Measurements from ENCODE around the gene ATG4A.
A peak's percentile ranks its signal among the peaks of the same experiment; 100 is the strongest.

ATG4A gene

GRCh38 chrX:108091264-108091877, at the start of gene ATG4A, which contains the start of gene PSMD10:
Gene ATG4A, plus strand, starts transcription at chrX:108091778. Its CDS starts 49 bp downstream, at chrX:108091827.
Gene PSMD10, minus strand, starts transcription at chrX:108091542. Its CDS starts 22 bp downstream, at chrX:108091520.
- Histone ChIP-seq H3K4me3 (ENCODE audit: low read depth, low read length) (peak within 1 kb of the TSS; percentile 94), H3K9me3 (ENCODE audit: control insufficient read depth, insufficient read depth, low read length) (no peaks in the 10 kb centered on the region), H3K4me1 (ENCODE audit: control insufficient read depth, insufficient read depth, low read length) (no peaks in the 10 kb centered on the region), H3K36me3 (ENCODE audit: control insufficient read depth, insufficient read depth, low read length) (peaks cover 26% of the 10 kb centered on the region), H3K27ac (ENCODE audit: low read depth, low read length) (peak within 1 kb of the TSS; percentile 85), H3K27me3 (ENCODE audit: control insufficient read depth, insufficient read depth, low read length) (0 out of 2 replicates have a peak, but pooled peaks cover 7% of the 10 kb centered on the region), H3K9ac (ENCODE audit: low read depth, low read length) (peak within 1 kb of the TSS; percentile 86)

GRCh38 chrX:108044554-108045256, 46.9 kb upstream of the ATG4A start, which contains the start of gene VSIG1:
Gene VSIG1, plus strand, starts transcription at chrX:108045065. Its CDS starts 66 bp downstream, at chrX:108045131.
- Histone ChIP-seq H3K36me3 (ENCODE audit: control insufficient read depth, insufficient read depth, low read length) (no peaks in the 10 kb centered on the region), H3K4me1 (ENCODE audit: control insufficient read depth, insufficient read depth, low read length) (no peaks in the 10 kb centered on the region), H3K4me3 (ENCODE audit: low read depth, low read length) (no peak within 1 kb of the TSS), H3K9me3 (ENCODE audit: control insufficient read depth, insufficient read depth, low read length) (no peaks in the 10 kb centered on the region), H3K27ac (ENCODE audit: low read depth, low read length) (no peak within 1 kb of the TSS), H3K9ac (ENCODE audit: low read depth, low read length) (no peak within 1 kb of the TSS), H3K27me3 (ENCODE audit: control insufficient read depth, insufficient read depth, low read length) (peaks cover 4% of the 10 kb centered on the region)

GRCh38 chrX:108049649-108050048, 41.9 kb upstream of the ATG4A start:
- Histone ChIP-seq H3K9ac (ENCODE audit: low read depth, low read length) (no peak overlapping the region), H3K4me1 (ENCODE audit: control insufficient read depth, insufficient read depth, low read length) (no peaks in the 10 kb centered on the region), H3K36me3 (ENCODE audit: control insufficient read depth, insufficient read depth, low read length) (no peaks in the 10 kb centered on the region), H3K4me3 (ENCODE audit: low read depth, low read length) (no peak overlapping the region), H3K9me3 (ENCODE audit: control insufficient read depth, insufficient read depth, low read length) (no peaks in the 10 kb centered on the region), H3K27ac (ENCODE audit: low read depth, low read length) (no peak overlapping the region), H3K27me3 (ENCODE audit: control insufficient read depth, insufficient read depth, low read length) (0 out of 2 replicates have a peak, but pooled peaks cover 3% of the 10 kb centered on the region)

- Histone ChIP-seq H3K27ac (ENCODE audit: low read depth, low read length) (no peak overlapping the region), H3K36me3 (ENCODE audit: control insufficient read depth, insufficient read depth, low read length) (no peaks in the 10 kb centered on the region), H3K9ac (ENCODE audit: low read depth, low read length) (no peak overlapping the region), H3K9me3 (ENCODE audit: control insufficient read depth, insufficient read depth, low read length) (no peaks in the 10 kb centered on the region), H3K4me1 (ENCODE audit: control insufficient read depth, insufficient read depth, low read length) (no peaks in the 10 kb centered on the region), H3K4me3 (ENCODE audit: low read depth, low read length) (no peak overlapping the region), H3K27me3 (ENCODE audit: control insufficient read depth, insufficient read depth, low read length) (peaks cover 3% of the 10 kb centered on the region; the same call in 1 of the 2 replicates)
Measured at GRCh38 chrX:108053218-108053617, 38.4 kb upstream of the ATG4A start.

- H3K9ac ChIP-seq (ENCODE audit: low read depth, low read length), result no peak overlapping the region
- H3K4me3 ChIP-seq (ENCODE audit: low read depth, low read length), result no peak overlapping the region
- no peaks in the 10 kb centered on the region for H3K36me3 ChIP-seq (ENCODE audit: control insufficient read depth, insufficient read depth, low read length)
- peaks cover 2% of the 10 kb centered on the region; the same call in 1 of the 2 replicates for H3K27me3 ChIP-seq (ENCODE audit: control insufficient read depth, insufficient read depth, low read length)
- no peaks in the 10 kb centered on the region for H3K9me3 ChIP-seq (ENCODE audit: control insufficient read depth, insufficient read depth, low read length)
- no peak overlapping the region for H3K27ac ChIP-seq (ENCODE audit: low read depth, low read length)
- no peaks in the 10 kb centered on the region for H3K4me1 ChIP-seq (ENCODE audit: control insufficient read depth, insufficient read depth, low read length)
Measured at GRCh38 chrX:108055546-108055945, 36.0 kb upstream of the ATG4A start.

GRCh38 chrX:108059801-108060200, 31.8 kb upstream of the ATG4A start:
- no peak overlapping the region for H3K4me3 ChIP-seq (ENCODE audit: low read depth, low read length)
- no peak overlapping the region for H3K27ac ChIP-seq (ENCODE audit: low read depth, low read length)
- no peaks in the 10 kb centered on the region for H3K4me1 ChIP-seq (ENCODE audit: control insufficient read depth, insufficient read depth, low read length)
- H3K27me3 ChIP-seq (ENCODE audit: control insufficient read depth, insufficient read depth, low read length), result peaks cover 10% of the 10 kb centered on the region
- no peak overlapping the region for H3K9ac ChIP-seq (ENCODE audit: low read depth, low read length)
- H3K9me3 ChIP-seq (ENCODE audit: control insufficient read depth, insufficient read depth, low read length), result no peaks in the 10 kb centered on the region
- no peaks in the 10 kb centered on the region for H3K36me3 ChIP-seq (ENCODE audit: control insufficient read depth, insufficient read depth, low read length)

- H3K27me3 ChIP-seq (ENCODE audit: control insufficient read depth, insufficient read depth, low read length), result peaks cover 10% of the 10 kb centered on the region
- no peaks in the 10 kb centered on the region for H3K9me3 ChIP-seq (ENCODE audit: control insufficient read depth, insufficient read depth, low read length)
- H3K27ac ChIP-seq (ENCODE audit: low read depth, low read length), result no peak overlapping the region
- H3K4me3 ChIP-seq (ENCODE audit: low read depth, low read length), result no peak overlapping the region
- H3K4me1 ChIP-seq (ENCODE audit: control insufficient read depth, insufficient read depth, low read length), result peaks cover 6% of the 10 kb centered on the region
- no peak overlapping the region for H3K9ac ChIP-seq (ENCODE audit: low read depth, low read length)
- no peaks in the 10 kb centered on the region for H3K36me3 ChIP-seq (ENCODE audit: control insufficient read depth, insufficient read depth, low read length)
Measured at GRCh38 chrX:108064001-108064400, 27.6 kb upstream of the ATG4A start.

GRCh38 chrX:108064613-108065012, 27.0 kb upstream of the ATG4A start:
- H3K27me3 ChIP-seq (ENCODE audit: control insufficient read depth, insufficient read depth, low read length), result peaks cover 10% of the 10 kb centered on the region
- no peak overlapping the region for H3K4me3 ChIP-seq (ENCODE audit: low read depth, low read length)
- H3K9ac ChIP-seq (ENCODE audit: low read depth, low read length), result no peak overlapping the region
- H3K27ac ChIP-seq (ENCODE audit: low read depth, low read length), result no peak overlapping the region
- H3K9me3 ChIP-seq (ENCODE audit: control insufficient read depth, insufficient read depth, low read length), result no peaks in the 10 kb centered on the region
- H3K4me1 ChIP-seq (ENCODE audit: control insufficient read depth, insufficient read depth, low read length), result peaks cover 6% of the 10 kb centered on the region
- no peaks in the 10 kb centered on the region for H3K36me3 ChIP-seq (ENCODE audit: control insufficient read depth, insufficient read depth, low read length)

GRCh38 chrX:108068121-108068520, 23.5 kb upstream of the ATG4A start:
- Histone ChIP-seq H3K9me3 (ENCODE audit: control insufficient read depth, insufficient read depth, low read length) (no peaks in the 10 kb centered on the region), H3K4me3 (ENCODE audit: low read depth, low read length) (no peak overlapping the region), H3K4me1 (ENCODE audit: control insufficient read depth, insufficient read depth, low read length) (peaks cover 6% of the 10 kb centered on the region), H3K27ac (ENCODE audit: low read depth, low read length) (no peak overlapping the region), H3K9ac (ENCODE audit: low read depth, low read length) (no peak overlapping the region), H3K27me3 (ENCODE audit: control insufficient read depth, insufficient read depth, low read length) (no peaks in the 10 kb centered on the region; the same call in none of the 2 replicates), H3K36me3 (ENCODE audit: control insufficient read depth, insufficient read depth, low read length) (no peaks in the 10 kb centered on the region)

- no peak overlapping the region for H3K27ac ChIP-seq (ENCODE audit: low read depth, low read length)
- peaks cover 6% of the 10 kb centered on the region for H3K4me1 ChIP-seq (ENCODE audit: control insufficient read depth, insufficient read depth, low read length)
- H3K9me3 ChIP-seq (ENCODE audit: control insufficient read depth, insufficient read depth, low read length), result no peaks in the 10 kb centered on the region
- H3K9ac ChIP-seq (ENCODE audit: low read depth, low read length), result no peak overlapping the region
- no peak overlapping the region for H3K4me3 ChIP-seq (ENCODE audit: low read depth, low read length)
- peaks cover 8% of the 10 kb centered on the region for H3K27me3 ChIP-seq (ENCODE audit: control insufficient read depth, insufficient read depth, low read length)
- H3K36me3 ChIP-seq (ENCODE audit: control insufficient read depth, insufficient read depth, low read length), result no peaks in the 10 kb centered on the region
Measured at GRCh38 chrX:108070891-108071290, 20.7 kb upstream of the ATG4A start.

- Histone ChIP-seq H3K9ac (ENCODE audit: low read depth, low read length) (no peak overlapping the region), H3K27ac (ENCODE audit: low read depth, low read length) (no peak overlapping the region), H3K4me3 (ENCODE audit: low read depth, low read length) (no peak overlapping the region), H3K36me3 (ENCODE audit: control insufficient read depth, insufficient read depth, low read length) (no peaks in the 10 kb centered on the region), H3K4me1 (ENCODE audit: control insufficient read depth, insufficient read depth, low read length) (peaks cover 4% of the 10 kb centered on the region), H3K27me3 (ENCODE audit: control insufficient read depth, insufficient read depth, low read length) (peaks cover 8% of the 10 kb centered on the region), H3K9me3 (ENCODE audit: control insufficient read depth, insufficient read depth, low read length) (no peaks in the 10 kb centered on the region)
Measured at GRCh38 chrX:108071578-108071977, 20.0 kb upstream of the ATG4A start.

All from HUES48 (cell line).